Inflammatory macrophage treated with lipopolysaccharide for 1 hour (primary cell): ENCODE results near the gene PRICKLE3.
"Not testable (repeated sequence)": the region's sequence is repeated elsewhere in the genome, so short reads cannot be mapped to it uniquely, and the experiment has no call there.

Source experiments
- DNase-seq, 2 donors: peaks; one replicate each; pipeline ENCODE4 v3.0.0-alpha.2; 2020 to 2022

PRICKLE3 gene

GRCh38 chrX:49178537-49178936 lies 7.6 kb downstream of the PRICKLE3 start:
- no peak for DNase-seq

GRCh38 chrX:49177873-49178480 lies 8.2 kb downstream of the PRICKLE3 start:
- no peak for DNase-seq

GRCh38 chrX:49177338-49177833 lies 8.8 kb downstream of the PRICKLE3 start:
- DNase-seq: no peak

- DNase-seq: peak; percentile 43 to 46
These were observed 9.5 kb downstream of the PRICKLE3 start for GRCh38 chrX:49176421-49177326.

DNA sequence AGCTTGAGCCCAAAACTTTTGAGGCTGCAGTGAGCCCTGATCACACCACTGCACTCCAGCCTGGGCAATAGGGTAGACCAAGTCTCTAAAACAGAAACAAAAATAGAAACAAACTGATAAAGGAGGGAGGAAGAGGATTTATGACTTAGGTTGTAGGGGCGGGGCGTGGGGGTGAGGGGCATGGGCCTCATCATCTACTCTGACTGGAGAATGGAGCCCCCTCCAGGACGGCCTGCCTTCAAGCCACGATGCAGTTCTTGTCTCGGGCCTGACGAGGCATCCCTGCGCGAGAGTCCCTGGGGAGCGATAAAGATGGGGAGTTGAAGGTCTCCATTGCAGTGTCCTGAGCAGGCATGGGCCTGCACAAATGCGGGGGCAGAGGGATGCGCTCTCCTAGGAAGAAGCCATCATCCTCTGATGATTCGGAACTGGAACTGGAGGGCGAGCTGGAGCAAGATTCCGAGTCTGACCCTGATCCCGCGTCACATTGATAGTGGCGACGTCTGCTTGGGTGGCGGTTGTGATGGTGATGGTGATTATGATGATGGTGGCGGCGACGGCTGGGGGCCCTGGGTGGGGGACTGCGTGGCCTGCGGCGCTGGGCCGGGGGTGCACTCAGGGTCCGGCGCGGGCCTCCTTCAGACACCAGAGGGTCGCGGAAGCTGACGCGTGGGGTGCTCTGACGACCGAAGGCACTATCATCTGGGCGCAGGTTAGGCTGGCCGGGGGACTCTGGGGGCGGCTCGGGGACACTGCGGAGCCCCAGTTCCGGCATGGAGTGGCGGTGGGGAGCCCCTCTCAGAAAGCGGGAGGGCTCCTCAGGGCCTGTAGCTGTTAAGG lies 10.5 kb downstream of the PRICKLE3 start:
- no peak for DNase-seq

GRCh38 chrX:49174723-49175122 lies 11.4 kb downstream of the PRICKLE3 start:
- DNase-seq: no peak

DNA sequence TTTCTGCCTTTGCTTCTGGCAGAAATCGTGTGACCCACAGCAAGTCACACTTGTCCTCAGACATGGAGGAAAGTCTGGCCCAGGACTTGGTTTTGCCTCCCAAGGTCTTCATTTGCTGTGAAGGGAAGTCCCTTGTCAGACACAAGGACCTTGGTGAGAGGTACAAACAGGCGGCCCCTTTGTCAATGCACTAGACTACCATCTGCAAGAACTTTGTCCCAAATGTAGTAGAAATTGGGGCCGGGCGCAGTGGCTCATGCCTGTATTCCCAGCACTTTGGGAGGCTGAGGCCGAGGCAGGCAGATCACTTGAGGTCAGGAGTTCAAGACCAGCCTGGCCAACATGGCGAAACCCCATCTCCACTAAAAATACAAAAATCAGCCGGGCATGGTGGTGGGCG lies 12.6 kb downstream of the PRICKLE3 start:
- DNase-seq: not testable (repeated sequence)

GRCh38 chrX:49172280-49172780 lies 13.8 kb downstream of the PRICKLE3 start:
- peak; percentile 81 to 88 for DNase-seq

GRCh38 chrX:49171752-49172279 lies 14.4 kb downstream of the PRICKLE3 start, which contains the start of gene PLP2:
Gene PLP2 (plus strand): TSS chrX:49171898. CDS start chrX:49172001, 103 bp downstream.
- no peak for DNase-seq

- no peak for DNase-seq
These were observed 18.4 kb downstream of the PRICKLE3 start for GRCh38 chrX:49167740-49168108.

DNA sequence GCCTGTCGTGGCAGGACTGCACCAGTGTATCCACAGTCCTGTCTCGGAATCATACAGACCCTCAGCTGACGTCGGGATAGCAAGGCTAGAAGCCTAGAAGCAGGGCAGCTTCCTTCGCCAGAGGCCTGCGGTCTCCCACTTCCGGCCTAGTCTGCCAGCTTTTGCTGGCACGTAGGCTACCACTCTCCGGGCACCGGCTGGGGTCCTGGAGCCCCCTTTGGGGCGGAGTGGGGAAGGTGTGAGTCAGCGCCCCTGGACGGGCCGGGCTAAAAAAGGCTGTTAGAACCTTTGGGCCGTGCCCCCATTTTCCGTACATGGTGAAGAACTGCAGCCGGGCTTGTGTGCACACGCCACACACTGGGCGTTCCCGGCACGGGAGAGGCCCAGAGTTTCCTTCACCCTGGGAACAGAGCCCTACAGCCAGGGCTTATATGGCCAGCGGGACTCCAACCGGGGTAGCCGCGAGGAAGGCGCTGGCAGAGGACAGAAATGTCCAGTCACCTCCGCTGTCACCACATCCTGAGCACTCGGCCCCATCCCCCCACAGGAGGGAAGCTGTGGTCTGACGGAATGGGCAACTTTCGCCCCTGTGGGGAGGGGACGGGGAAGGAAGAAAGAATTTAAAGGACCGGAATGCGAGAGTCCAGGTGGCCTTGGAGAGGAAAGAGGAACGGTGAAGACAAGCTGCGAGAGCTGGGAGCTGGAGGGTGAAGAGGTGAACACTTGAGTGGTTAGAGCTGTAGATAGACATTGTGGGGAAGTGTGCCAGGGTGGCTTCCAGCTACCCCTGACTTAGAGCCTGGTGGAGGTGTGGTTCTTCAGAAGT lies 19.0 kb downstream of the PRICKLE3 start:
- DNase-seq: peak; percentile 25 to 30

- DNase-seq: peak; percentile 10 to 35
These were observed 20.0 kb downstream of the PRICKLE3 start for GRCh38 chrX:49165901-49166881.

- no peak for DNase-seq
These were observed 21.4 kb downstream of the PRICKLE3 start for GRCh38 chrX:49164589-49165360.

DNA sequence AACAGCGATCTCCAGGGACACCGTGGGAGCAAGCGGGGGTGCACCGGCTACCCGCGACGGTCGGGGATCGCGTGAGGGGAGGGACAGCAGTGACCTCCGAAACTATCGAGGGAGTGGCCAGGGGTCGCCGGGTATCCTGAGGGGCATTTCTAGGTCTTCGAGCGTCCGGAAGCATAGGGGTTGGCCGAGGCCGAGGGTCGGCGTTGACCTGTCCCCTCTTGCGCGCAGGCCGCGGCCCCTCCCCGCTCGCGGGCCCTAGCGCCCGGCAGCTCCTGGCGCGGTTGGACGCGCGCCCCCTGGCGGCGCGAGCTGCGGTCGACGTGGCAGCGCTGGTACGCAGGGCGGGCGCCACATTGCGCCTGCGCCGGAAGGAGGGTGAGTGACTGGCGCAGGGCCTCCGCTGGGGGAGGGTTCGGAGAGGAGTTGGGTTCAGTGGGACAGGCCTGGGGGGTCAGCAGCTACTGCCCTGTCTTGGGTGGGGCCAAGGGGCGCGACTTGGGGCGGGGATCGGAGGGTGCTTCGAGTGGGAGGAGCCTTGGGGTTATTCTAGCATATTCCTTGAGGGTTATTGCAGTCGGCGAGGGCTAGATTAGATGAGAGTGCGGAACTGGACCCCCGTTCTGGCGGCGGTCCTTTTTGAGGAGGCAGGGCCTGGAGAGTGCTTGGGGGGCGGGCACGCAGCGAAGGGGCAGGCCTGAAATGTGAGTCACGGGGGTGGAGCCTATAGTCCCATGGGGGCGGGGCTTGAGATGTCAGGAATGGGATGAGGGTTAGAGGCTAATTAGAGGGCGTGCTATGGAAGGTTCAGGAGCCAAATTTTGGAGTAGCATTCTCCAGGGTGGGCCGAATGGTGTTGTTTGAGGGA lies 22.4 kb downstream of the PRICKLE3 start:
- DNase-seq: peak; percentile 74 to 82

DNA sequence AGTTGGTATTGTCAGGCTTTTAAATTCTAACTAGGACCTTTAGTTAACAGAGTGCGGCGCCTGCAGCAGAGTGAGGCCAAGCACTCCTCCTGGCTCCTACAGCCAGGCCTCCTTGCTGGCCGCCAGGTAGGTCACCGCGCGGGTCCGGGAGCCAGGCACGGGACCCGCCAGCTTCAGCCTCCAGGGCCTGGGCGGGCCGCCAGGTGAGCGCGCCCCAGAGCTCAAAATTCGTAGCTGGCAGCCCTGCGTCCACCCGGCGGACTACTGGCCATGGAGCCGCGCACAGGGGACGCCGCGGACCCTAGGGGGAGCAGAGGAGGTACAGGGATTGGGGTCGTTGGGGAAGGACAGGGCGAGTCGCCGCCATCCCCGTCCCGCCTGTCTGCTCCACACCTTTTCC lies 23.6 kb downstream of the PRICKLE3 start, which contains the start of gene MAGIX:
Gene MAGIX (plus strand): TSS at position 139 of the 400 bp plus-strand sequence. CDS start 132 bp downstream, at position 271.
- DNase-seq: no peak

- DNase-seq: no peak
These were observed 24.5 kb downstream of the PRICKLE3 start for GRCh38 chrX:49161632-49162031.

GRCh38 chrX:49160908-49161307 lies 25.3 kb downstream of the PRICKLE3 start:
- no peak for DNase-seq

DNA sequence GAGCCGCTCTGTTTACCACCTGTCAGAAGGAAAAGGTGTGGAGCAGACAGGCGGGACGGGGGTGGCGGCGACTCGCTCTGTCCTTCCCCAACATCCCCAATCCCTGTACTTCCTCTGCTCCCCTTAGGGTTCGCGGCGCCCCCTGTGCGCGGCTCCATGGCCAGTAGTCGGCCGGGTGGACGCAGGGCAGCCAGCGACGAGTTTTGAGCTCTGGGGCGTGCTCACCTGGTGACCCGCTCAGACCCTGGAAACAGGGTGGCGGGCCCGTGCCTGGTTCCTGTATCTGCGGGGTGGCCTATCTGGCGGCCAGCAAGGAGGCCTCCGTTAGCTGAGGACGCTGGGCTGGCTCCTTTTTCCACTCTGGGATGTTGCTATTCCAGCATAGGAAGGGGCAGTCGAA lies 29.0 kb downstream of the PRICKLE3 start:
- no peak for DNase-seq
